ENCODE data around the gene MYO7B.

MYO7B gene

GRCh38 chr2:127582863-127583861 is 47.7 kb downstream of the MYO7B start:
- TF ChIP-seq JUND (IDR thresholded peaks at IDR 0.05; ENCODE audit: low read depth), result no peak
- in situ Hi-C loops (cut with HindIII; ENCODE audit: low pct_unique_long_range_greater_than_20kb, low sequenced_read_pairs), result no loop called here
- DNase-seq (ENCODE audit: low read depth in 1 of 2, low spot score in 1 of 2), result no peak

- in situ Hi-C loops (cut with HindIII; ENCODE audit: low pct_unique_long_range_greater_than_20kb, low sequenced_read_pairs), result no loop called here
- no peak for DNase-seq (ENCODE audit: low read depth in 1 of 2, low spot score in 1 of 2)
- no peak for TF ChIP-seq JUND (IDR thresholded peaks at IDR 0.05; ENCODE audit: low read depth)
Measured at GRCh38 chr2:127584047-127584446, 48.6 kb downstream of the MYO7B start.

GRCh38 chr2:127584516-127585033 is 49.1 kb downstream of the MYO7B start:
- TF ChIP-seq JUND (IDR thresholded peaks at IDR 0.05; ENCODE audit: low read depth), result no peak
- DNase-seq (ENCODE audit: low read depth in 1 of 2, low spot score in 1 of 2), result no peak
- in situ Hi-C loops (cut with HindIII; ENCODE audit: low pct_unique_long_range_greater_than_20kb, low sequenced_read_pairs), result no loop called here

- no peak for TF ChIP-seq JUND (IDR thresholded peaks at IDR 0.05; ENCODE audit: low read depth)
- DNase-seq (ENCODE audit: low read depth in 1 of 2, low spot score in 1 of 2), result no peak
- in situ Hi-C loops (cut with HindIII; ENCODE audit: low pct_unique_long_range_greater_than_20kb, low sequenced_read_pairs), result no loop called here
Measured at GRCh38 chr2:127585270-127585807, 49.9 kb downstream of the MYO7B start.

- no peak for TF ChIP-seq JUND (IDR thresholded peaks at IDR 0.05; ENCODE audit: low read depth)
- in situ Hi-C loops (cut with HindIII; ENCODE audit: low pct_unique_long_range_greater_than_20kb, low sequenced_read_pairs), result no loop called here
- DNase-seq (ENCODE audit: low read depth in 1 of 2, low spot score in 1 of 2), result no peak
Measured at GRCh38 chr2:127586136-127586535, 50.7 kb downstream of the MYO7B start.

GRCh38 chr2:127586746-127587295 is 51.3 kb downstream of the MYO7B start:
- no peak for TF ChIP-seq JUND (IDR thresholded peaks at IDR 0.05; ENCODE audit: low read depth)
- no peak for DNase-seq (ENCODE audit: low read depth in 1 of 2, low spot score in 1 of 2)
- in situ Hi-C loops (cut with HindIII; ENCODE audit: low pct_unique_long_range_greater_than_20kb, low sequenced_read_pairs), result no loop called here

- in situ Hi-C loops (cut with HindIII; ENCODE audit: low pct_unique_long_range_greater_than_20kb, low sequenced_read_pairs), result no loop called here
- TF ChIP-seq JUND (IDR thresholded peaks at IDR 0.05; ENCODE audit: low read depth), result no peak
- no peak for DNase-seq (ENCODE audit: low read depth in 1 of 2, low spot score in 1 of 2)
Measured at GRCh38 chr2:127588241-127588640, 52.8 kb downstream of the MYO7B start.

- no peak for DNase-seq (ENCODE audit: low read depth in 1 of 2, low spot score in 1 of 2)
- no peak for TF ChIP-seq JUND (IDR thresholded peaks at IDR 0.05; ENCODE audit: low read depth)
- in situ Hi-C loops (cut with HindIII; ENCODE audit: low pct_unique_long_range_greater_than_20kb, low sequenced_read_pairs), result no loop called here
Measured at GRCh38 chr2:127589358-127589757, 53.9 kb downstream of the MYO7B start.

GRCh38 chr2:127589841-127590240 is 54.4 kb downstream of the MYO7B start:
- in situ Hi-C loops (cut with HindIII; ENCODE audit: low pct_unique_long_range_greater_than_20kb, low sequenced_read_pairs), result no loop called here
- no peak for TF ChIP-seq JUND (IDR thresholded peaks at IDR 0.05; ENCODE audit: low read depth)

GRCh38 chr2:127590386-127591190 is 55.1 kb downstream of the MYO7B start:
- DNase-seq (ENCODE audit: low read depth in 1 of 2, low spot score in 1 of 2), result no peak

More at GRCh38 chr2:127589841-127590240, 54.4 kb downstream of the MYO7B start:
- DNase-seq (ENCODE audit: low read depth in 1 of 2, low spot score in 1 of 2), result no peak

GRCh38 chr2:127591221-127591923 is 55.9 kb downstream of the MYO7B start:
- in situ Hi-C loops (cut with HindIII; ENCODE audit: low pct_unique_long_range_greater_than_20kb, low sequenced_read_pairs), result no loop called here
- no peak for TF ChIP-seq JUND (IDR thresholded peaks at IDR 0.05; ENCODE audit: low read depth)
- peak; percentile 57 to 79 for DNase-seq (ENCODE audit: low read depth in 1 of 2, low spot score in 1 of 2)

More at GRCh38 chr2:127590386-127591190, 55.1 kb downstream of the MYO7B start:
- in situ Hi-C loops (cut with HindIII; ENCODE audit: low pct_unique_long_range_greater_than_20kb, low sequenced_read_pairs), result no loop called here
- no peak for TF ChIP-seq JUND (IDR thresholded peaks at IDR 0.05; ENCODE audit: low read depth)

Measured in T47D (cell line).